Progenitor cell of endocrine pancreas (in vitro differentiated cells): Measurements from ENCODE around the gene NR6A1. TPM values are rescaled to one million over a fixed set of nuclear protein-coding genes. Genes with fewer than 3 reads are reported as not detected.

Experiments used
- DNase-seq: peaks from one replicate; pipeline ENCODE4 v3.0.0; 2021; ENCODE audit warnings: low spot score; ENCODE audit not compliant: unreplicated experiment
- H3K27ac Mint-ChIP-seq: 2 replicates; pipeline ENCODE4 v1.8.0; 2021; ENCODE audit warnings: mild to moderate bottlenecking, moderate library complexity, mixed read lengths
- H3K27me3 Mint-ChIP-seq: 2 replicates; pipeline ENCODE4 v1.8.0; 2021; ENCODE audit warnings: mixed read lengths
- H3K36me3 Mint-ChIP-seq: 2 replicates; pipeline ENCODE4 v1.8.0; 2022; ENCODE audit warnings: mixed read lengths; ENCODE audit not compliant: insufficient read depth
- H3K4me1 Mint-ChIP-seq: 2 replicates; pipeline ENCODE4 v1.8.0; 2021; ENCODE audit warnings: low read depth, mixed read lengths
- H3K4me3 Mint-ChIP-seq: 2 replicates; pipeline ENCODE4 v1.8.0; 2021; ENCODE audit warnings: low read depth, mild to moderate bottlenecking, moderate library complexity, mixed read lengths
- H3K9me3 Mint-ChIP-seq: 2 replicates; pipeline ENCODE4 v1.8.0; 2021; ENCODE audit warnings: low read depth, mixed read lengths
- CTCF ChIP-seq: fragments of 200-600 bp; sonication (generic); IDR thresholded peaks from one replicate; pipeline ENCODE4 v1.5.0; 2021; ENCODE audit warnings: antibody characterized with exemption, mild to moderate bottlenecking; ENCODE audit not compliant: unreplicated experiment
- total RNA-seq: library from RNA; stranded (reverse); gene quantifications from 2 replicates; pipeline ENCODE4 v1.2.1, GENCODE V29; 2021

The NR6A1 gene
- total RNA-seq, 1 donor from 2014 or later, result 86.4 TPM

- H3K36me3 Mint-ChIP-seq, result peaks cover 11% of the 10 kb centered on the region
- no peak overlapping the region for H3K27ac Mint-ChIP-seq
- H3K4me1 Mint-ChIP-seq, result peaks cover 22% of the 10 kb centered on the region
- no peak for DNase-seq
- H3K27me3 Mint-ChIP-seq, result no peaks in the 10 kb centered on the region
- no peak overlapping the region for H3K4me3 Mint-ChIP-seq
- no peak for TF ChIP-seq CTCF
- no peaks in the 10 kb centered on the region for H3K9me3 Mint-ChIP-seq
These were observed 91.1 kb downstream of the NR6A1 start for GRCh38 chr9:124680049-124680448.

- DNase-seq, result no peak
- TF ChIP-seq CTCF, result no peak
- H3K36me3 Mint-ChIP-seq, result peaks cover 9% of the 10 kb centered on the region
- H3K9me3 Mint-ChIP-seq, result no peaks in the 10 kb centered on the region
- peaks cover 32% of the 10 kb centered on the region for H3K4me1 Mint-ChIP-seq
- no peak overlapping the region for H3K4me3 Mint-ChIP-seq
- peak overlapping the region; percentile 22 for H3K27ac Mint-ChIP-seq
- H3K27me3 Mint-ChIP-seq, result no peaks in the 10 kb centered on the region
These were observed 95.0 kb downstream of the NR6A1 start for GRCh38 chr9:124676159-124676551.

- no peaks in the 10 kb centered on the region for H3K9me3 Mint-ChIP-seq
- DNase-seq, result no peak
- H3K27ac Mint-ChIP-seq, result peak overlapping the region; percentile 33
- peaks cover 8% of the 10 kb centered on the region for H3K36me3 Mint-ChIP-seq
- TF ChIP-seq CTCF, result no peak
- no peaks in the 10 kb centered on the region for H3K27me3 Mint-ChIP-seq
- H3K4me3 Mint-ChIP-seq, result no peak overlapping the region
- H3K4me1 Mint-ChIP-seq, result peaks cover 32% of the 10 kb centered on the region
These were observed 95.6 kb downstream of the NR6A1 start for GRCh38 chr9:124675261-124676158.

- H3K27ac Mint-ChIP-seq, result peak overlapping the region; percentile 33
- peaks cover 30% of the 10 kb centered on the region for H3K4me1 Mint-ChIP-seq
- DNase-seq, result no peak
- no peak overlapping the region for H3K4me3 Mint-ChIP-seq
- H3K27me3 Mint-ChIP-seq, result no peaks in the 10 kb centered on the region
- peaks cover 8% of the 10 kb centered on the region for H3K36me3 Mint-ChIP-seq
- TF ChIP-seq CTCF, result no peak
- H3K9me3 Mint-ChIP-seq, result no peaks in the 10 kb centered on the region
These were observed 96.5 kb downstream of the NR6A1 start for GRCh38 chr9:124674651-124675050.

GRCh38 chr9:124673063-124673462 lies 98.0 kb downstream of the NR6A1 start:
- Mint-ChIP-seq H3K36me3 (peaks cover 9% of the 10 kb centered on the region), H3K4me3 (no peak overlapping the region), H3K4me1 (peaks cover 29% of the 10 kb centered on the region), H3K9me3 (no peaks in the 10 kb centered on the region), H3K27ac (no peak overlapping the region), H3K27me3 (no peaks in the 10 kb centered on the region)
- no peak for TF ChIP-seq CTCF
- DNase-seq, result no peak
